Coronary artery (tissue), 2 donors: ENCODE results near the gene CHCHD5.
A peak's percentile ranks its signal among the peaks of the same experiment; 100 is the strongest.
"Not testable (repeated sequence)": the region's sequence is repeated elsewhere in the genome, so short reads cannot be mapped to it uniquely, and the experiment has no call there.

ENCODE experiments used
- DNase-seq: peaks from one replicate; pipeline ENCODE4 v3.0.0-alpha.2; 2017; ENCODE audit warnings: low spot score
- H3K27ac ChIP-seq, 2 donors: fragments of 200-600 bp; sonication (generic); one replicate each; pipeline ENCODE4 v1.5.1; 2016 to 2019
- H3K4me3 ChIP-seq: fragments of 200-600 bp; sonication (generic); 2 replicates; pipeline ENCODE4 v1.5.1; 2016; ENCODE audit warnings: mild to moderate bottlenecking, moderate library complexity
- TF ChIP-seq, protein P1 (sequence below): fragments of 200-600 bp; sonication (generic); IDR thresholded peaks from one replicate; pipeline ENCODE4 v1.5.1; 2019; ENCODE audit warnings: antibody characterized with exemption

Gene CHCHD5

DNA sequence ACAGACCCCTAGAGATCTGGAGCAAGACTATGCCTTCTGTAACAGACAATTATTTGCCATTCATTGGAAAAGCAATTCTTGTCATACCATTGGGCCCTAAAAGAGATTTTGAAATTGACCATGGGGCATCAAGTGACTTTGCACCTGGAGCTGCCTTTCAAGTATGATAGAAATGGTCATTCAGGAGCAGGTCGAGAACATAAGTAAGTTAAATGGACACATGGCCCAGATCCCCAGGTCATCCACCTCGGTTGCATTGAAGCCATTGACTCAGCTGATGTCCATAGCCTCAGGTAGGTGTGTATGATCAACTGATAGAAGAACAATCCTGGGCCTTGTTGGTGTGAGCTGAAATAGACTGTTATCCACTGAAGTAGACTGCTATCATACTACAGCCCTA, 19.3 kb downstream of the CHCHD5 start:
- TF ChIP-seq, protein P1, sequence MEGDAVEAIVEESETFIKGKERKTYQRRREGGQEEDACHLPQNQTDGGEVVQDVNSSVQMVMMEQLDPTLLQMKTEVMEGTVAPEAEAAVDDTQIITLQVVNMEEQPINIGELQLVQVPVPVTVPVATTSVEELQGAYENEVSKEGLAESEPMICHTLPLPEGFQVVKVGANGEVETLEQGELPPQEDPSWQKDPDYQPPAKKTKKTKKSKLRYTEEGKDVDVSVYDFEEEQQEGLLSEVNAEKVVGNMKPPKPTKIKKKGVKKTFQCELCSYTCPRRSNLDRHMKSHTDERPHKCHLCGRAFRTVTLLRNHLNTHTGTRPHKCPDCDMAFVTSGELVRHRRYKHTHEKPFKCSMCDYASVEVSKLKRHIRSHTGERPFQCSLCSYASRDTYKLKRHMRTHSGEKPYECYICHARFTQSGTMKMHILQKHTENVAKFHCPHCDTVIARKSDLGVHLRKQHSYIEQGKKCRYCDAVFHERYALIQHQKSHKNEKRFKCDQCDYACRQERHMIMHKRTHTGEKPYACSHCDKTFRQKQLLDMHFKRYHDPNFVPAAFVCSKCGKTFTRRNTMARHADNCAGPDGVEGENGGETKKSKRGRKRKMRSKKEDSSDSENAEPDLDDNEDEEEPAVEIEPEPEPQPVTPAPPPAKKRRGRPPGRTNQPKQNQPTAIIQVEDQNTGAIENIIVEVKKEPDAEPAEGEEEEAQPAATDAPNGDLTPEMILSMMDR, result no peak
- Histone ChIP-seq H3K4me3 (no peak overlapping the region), H3K27ac (no peak overlapping the region)
- DNase-seq, result peak; percentile 11

- H3K4me3 ChIP-seq, result no peak overlapping the region
- TF ChIP-seq, protein P1, result no peak
- no peak overlapping the region for H3K27ac ChIP-seq
- DNase-seq, result no peak
Observed at GRCh38 chr2:112604952-112605351, 20.5 kb downstream of the CHCHD5 start.

GRCh38 chr2:112605926-112606325, 21.5 kb downstream of the CHCHD5 start:
- DNase-seq, result no peak
- TF ChIP-seq, protein P1, result no peak
- Histone ChIP-seq H3K27ac (no peak overlapping the region), H3K4me3 (no peak overlapping the region)

GRCh38 chr2:112606547-112606946, 22.1 kb downstream of the CHCHD5 start:
- DNase-seq, result no peak
- no peak overlapping the region for H3K27ac ChIP-seq
- no peak overlapping the region for H3K4me3 ChIP-seq
- TF ChIP-seq, protein P1, result no peak

DNA sequence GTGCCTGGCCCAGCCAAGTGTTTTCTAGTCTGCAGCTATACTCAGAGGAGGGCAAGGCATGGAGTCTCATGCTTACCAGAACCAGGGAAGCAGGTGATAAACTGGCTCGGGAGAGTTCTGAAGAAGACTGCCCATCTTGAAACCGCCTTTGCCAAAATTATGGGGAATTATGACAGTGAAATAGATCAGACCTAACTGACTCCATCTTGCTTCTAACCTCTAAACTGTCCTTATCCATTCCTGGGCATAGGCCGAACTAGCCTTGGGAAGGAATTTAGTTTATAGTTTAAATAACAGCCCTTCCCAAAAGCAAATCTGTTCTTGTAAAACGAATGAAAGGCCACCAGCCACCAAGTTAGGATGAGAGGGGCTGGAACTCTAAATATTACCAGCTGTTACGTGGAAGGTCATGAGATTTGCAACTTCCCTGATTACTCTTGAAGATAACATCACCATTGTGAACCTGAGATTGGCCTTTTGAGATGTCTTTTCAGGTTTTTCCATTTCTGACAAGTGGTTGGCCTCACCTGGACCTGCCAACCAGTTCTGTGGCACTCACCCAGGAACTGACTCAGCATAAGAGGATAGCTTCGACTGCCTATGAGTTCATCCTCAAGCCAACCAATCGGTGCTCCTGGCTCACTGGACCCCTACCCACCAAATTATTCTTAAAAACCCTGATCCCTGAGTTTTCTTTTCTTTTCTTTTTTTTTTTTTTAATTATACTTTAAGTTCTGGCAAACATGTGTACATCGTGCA, 23.4 kb downstream of the CHCHD5 start:
- TF ChIP-seq, protein P1, result no peak
- no peak for DNase-seq
- no peak overlapping the region for H3K27ac ChIP-seq
- no peak overlapping the region for H3K4me3 ChIP-seq

DNA sequence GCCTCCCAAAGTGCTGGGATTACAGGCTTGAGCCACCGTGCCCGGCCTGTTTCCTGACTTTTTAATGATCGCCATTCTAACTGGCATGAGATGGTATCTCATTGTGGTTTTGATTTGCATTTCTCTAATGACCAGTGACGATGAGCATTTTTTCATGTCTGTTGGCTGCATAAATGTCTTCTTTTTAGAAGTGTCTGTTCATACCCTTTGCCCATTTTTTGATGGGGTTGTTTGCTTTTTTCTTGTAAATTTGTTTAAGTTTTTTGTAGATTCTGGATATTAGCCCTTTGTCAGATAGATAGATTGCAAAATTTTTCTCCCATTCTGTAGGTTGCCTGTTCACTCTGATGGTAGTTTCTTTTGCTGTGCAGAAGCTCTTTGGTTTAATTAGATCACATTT, 24.9 kb downstream of the CHCHD5 start:
- not testable (repeated sequence) for H3K4me3 ChIP-seq, H3K27ac ChIP-seq, DNase-seq

DNA sequence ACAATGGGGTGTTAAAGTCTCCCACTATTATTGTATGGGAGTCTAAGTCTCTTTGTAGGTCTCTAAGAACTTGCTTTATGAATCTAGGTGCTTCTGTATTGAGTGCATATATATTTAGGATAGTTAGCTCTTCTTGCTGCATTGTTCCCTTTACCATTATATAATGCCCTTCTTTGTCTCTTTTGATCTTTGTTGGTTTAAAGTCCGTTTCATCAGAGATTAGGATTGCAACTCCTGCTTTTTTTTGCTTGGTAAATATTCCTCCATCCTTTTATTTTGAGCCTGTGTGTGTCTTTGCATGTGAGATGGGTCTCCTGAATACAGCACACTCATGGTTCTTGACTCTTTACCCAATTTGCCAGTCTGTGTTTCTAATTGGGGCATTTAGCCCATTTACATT, 27.9 kb downstream of the CHCHD5 start:
- DNase-seq, H3K27ac ChIP-seq, H3K4me3 ChIP-seq: not testable (repeated sequence)

- no peak for DNase-seq
Observed at GRCh38 chr2:112614201-112614840, 29.9 kb downstream of the CHCHD5 start.

More at GRCh38 chr2:112614201-112614840, 29.9 kb downstream of the CHCHD5 start:
- TF ChIP-seq, protein P1, result no peak
- no peak overlapping the region for H3K4me3 ChIP-seq
- no peak overlapping the region for H3K27ac ChIP-seq
